Mucosa of rectum (tissue), 2 donors: ENCODE data around the gene FAM83D.
A peak's percentile ranks its signal among the peaks of the same experiment; 100 is the strongest.

ENCODE experiments used
- H3K27ac ChIP-seq, 2 donors: one replicate each; pipeline ENCODE4 v1.7.0; 2013; ENCODE audit warnings: inconsistent platforms in 2 of 2, low read depth in 2 of 2, low read length in 2 of 2
- H3K27me3 ChIP-seq, 2 donors: one replicate each; pipeline ENCODE4 v1.7.0; 2013; ENCODE audit warnings: low read length in 2 of 2; ENCODE audit not compliant: control insufficient read depth in 2 of 2, insufficient read depth in 2 of 2
- H3K36me3 ChIP-seq, 2 donors: one replicate each; pipeline ENCODE4 v1.7.0; 2013; ENCODE audit warnings: low read length in 2 of 2; ENCODE audit not compliant: control insufficient read depth in 2 of 2, insufficient read depth in 2 of 2
- H3K4me1 ChIP-seq, 2 donors: one replicate each; pipeline ENCODE4 v1.7.0; 2013; ENCODE audit warnings: low read length in 2 of 2, mild to moderate bottlenecking in 1 of 2; ENCODE audit not compliant: control insufficient read depth in 2 of 2, insufficient read depth in 2 of 2
- H3K4me3 ChIP-seq, 2 donors: one replicate each; pipeline ENCODE4 v1.7.0; 2013; ENCODE audit warnings: low read length in 2 of 2
- H3K9ac ChIP-seq, 2 donors: one replicate each; pipeline ENCODE4 v1.7.0; 2013; ENCODE audit warnings: low read length in 2 of 2, low read depth in 1 of 2, mild to moderate bottlenecking in 1 of 2
- H3K9me3 ChIP-seq, 2 donors: one replicate each; pipeline ENCODE4 v1.7.0; 2013; ENCODE audit warnings: low read length in 2 of 2; ENCODE audit not compliant: control insufficient read depth in 2 of 2
- donor health status: healthy.
- donor health status: Normal muscosa, but diverticular disease.

FAM83D gene

GRCh38 chr20:38962044-38962927 lies 36.1 kb downstream of the FAM83D start, which contains the start of gene DHX35:
Gene DHX35 (plus strand): TSS chr20:38962344. CDS start chr20:38962368, 24 bp downstream.
- Histone ChIP-seq H3K36me3 (peaks cover 0 to 5% of the 10 kb centered on the region in 2 donors), H3K27me3 (no peaks in the 10 kb centered on the region), H3K9me3 (no peaks in the 10 kb centered on the region), H3K4me3 (peak within 1 kb of the TSS; percentile 74 to 95), H3K9ac (peak within 1 kb of the TSS; percentile 81 to 93), H3K27ac (peak within 1 kb of the TSS; percentile 90 to 92), H3K4me1 (peaks cover 12 to 19% of the 10 kb centered on the region in 2 donors)

DNA sequence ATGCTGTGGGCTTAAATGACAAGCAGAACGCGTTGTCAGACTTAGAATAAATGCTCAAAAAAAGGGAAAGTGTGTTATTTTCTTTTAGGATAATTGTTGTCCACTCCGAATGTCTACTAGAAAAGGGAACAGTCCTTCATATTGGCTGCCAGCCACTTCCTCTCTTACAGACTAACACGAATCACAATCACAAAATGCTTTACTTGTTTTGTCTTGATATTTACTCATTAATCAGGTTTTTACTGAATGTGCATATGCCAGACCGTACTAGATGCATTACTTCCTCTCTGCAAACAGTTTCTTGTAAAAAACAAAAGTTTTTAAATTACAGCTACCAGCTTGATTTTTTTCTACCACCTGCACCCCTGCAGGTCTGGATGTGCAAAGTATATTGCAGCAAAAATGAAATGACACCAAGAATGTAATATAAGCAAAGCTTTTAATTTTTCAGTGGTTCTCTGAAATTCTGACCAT lies 36.7 kb downstream of the FAM83D start:
- Histone ChIP-seq H3K27me3 (no peaks in the 10 kb centered on the region), H3K4me1 (peaks cover 12 to 21% of the 10 kb centered on the region in 2 donors), H3K9me3 (no peaks in the 10 kb centered on the region), H3K27ac (peak overlapping the region; percentile 90 to 92), H3K36me3 (peaks cover 0 to 5% of the 10 kb centered on the region in 2 donors), H3K4me3 (peak overlapping the region; percentile 74 to 95), H3K9ac (peak overlapping the region; percentile 81 to 93)

- H3K9me3 ChIP-seq = no peaks in the 10 kb centered on the region
These were observed 37.5 kb downstream of the FAM83D start for GRCh38 chr20:38963745-38964144.

DNA sequence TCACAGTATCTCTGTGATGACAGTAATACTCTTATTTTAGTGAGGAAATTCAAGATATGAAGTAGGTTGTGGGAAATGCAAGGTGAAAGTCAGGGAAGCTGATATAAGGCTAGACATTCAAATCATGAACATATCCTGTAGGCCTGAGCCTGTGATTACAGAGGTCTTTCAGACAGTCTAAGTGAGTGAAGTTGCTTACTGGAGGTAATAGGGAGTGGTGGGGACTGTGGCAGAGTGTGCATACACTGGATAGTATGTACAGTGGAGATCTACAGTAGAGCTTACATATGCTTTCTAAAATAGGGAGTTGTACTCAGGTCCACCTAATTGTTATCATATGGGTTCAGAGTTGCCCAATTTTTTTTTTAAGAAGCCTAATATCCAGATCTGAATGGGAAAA lies 39.0 kb downstream of the FAM83D start:
- H3K4me3 ChIP-seq = no peak overlapping the region
- H3K9ac ChIP-seq = no peak overlapping the region
- peaks cover 16 to 40% of the 10 kb centered on the region in 2 donors for H3K4me1 ChIP-seq
- no peaks in the 10 kb centered on the region for H3K9me3 ChIP-seq
- H3K27me3 ChIP-seq = no peaks in the 10 kb centered on the region
- H3K36me3 ChIP-seq = peaks cover 0 to 8% of the 10 kb centered on the region in 2 donors
- no peak overlapping the region for H3K27ac ChIP-seq

More at GRCh38 chr20:38963745-38964144, 37.5 kb downstream of the FAM83D start:
- Histone ChIP-seq H3K4me1 (peaks cover 12 to 26% of the 10 kb centered on the region in 2 donors), H3K27me3 (no peaks in the 10 kb centered on the region), H3K9ac (no peak overlapping the region), H3K27ac (no peak overlapping the region), H3K4me3 (no peak overlapping the region), H3K36me3 (peaks cover 0 to 5% of the 10 kb centered on the region in 2 donors)

GRCh38 chr20:38968090-38968489 lies 41.9 kb downstream of the FAM83D start:
- Histone ChIP-seq H3K27me3 (no peaks in the 10 kb centered on the region), H3K9ac (no peak overlapping the region), H3K4me1 (peaks cover 5 to 36% of the 10 kb centered on the region in 2 donors), H3K36me3 (peaks cover 6 to 12% of the 10 kb centered on the region in 2 donors), H3K27ac (peak overlapping the region in 1 of 2 donors; percentile 6), H3K9me3 (no peaks in the 10 kb centered on the region), H3K4me3 (no peak overlapping the region)

GRCh38 chr20:38969708-38970107 lies 43.5 kb downstream of the FAM83D start:
- H3K4me1 ChIP-seq = peaks cover 4 to 35% of the 10 kb centered on the region in 2 donors
- peaks cover 9 to 12% of the 10 kb centered on the region in 2 donors for H3K36me3 ChIP-seq
- no peak overlapping the region for H3K4me3 ChIP-seq
- peak overlapping the region; percentile 57 to 81 for H3K27ac ChIP-seq
- no peak overlapping the region for H3K9ac ChIP-seq
- H3K9me3 ChIP-seq = no peaks in the 10 kb centered on the region
- no peaks in the 10 kb centered on the region for H3K27me3 ChIP-seq

- H3K27me3 ChIP-seq = no peaks in the 10 kb centered on the region
- H3K36me3 ChIP-seq = peaks cover 8 to 9% of the 10 kb centered on the region in 2 donors
- H3K27ac ChIP-seq = peak overlapping the region; percentile 57 to 81
- no peak overlapping the region for H3K4me3 ChIP-seq
- no peaks in the 10 kb centered on the region for H3K9me3 ChIP-seq
- peaks cover 4 to 35% of the 10 kb centered on the region in 2 donors for H3K4me1 ChIP-seq
- no peak overlapping the region for H3K9ac ChIP-seq
These were observed 44.1 kb downstream of the FAM83D start for GRCh38 chr20:38970302-38970701.

GRCh38 chr20:38973107-38973506 lies 46.9 kb downstream of the FAM83D start:
- Histone ChIP-seq H3K4me1 (peaks cover 4 to 21% of the 10 kb centered on the region in 2 donors), H3K4me3 (no peak overlapping the region), H3K27ac (no peak overlapping the region), H3K9ac (no peak overlapping the region), H3K27me3 (no peaks in the 10 kb centered on the region), H3K36me3 (peaks cover 7 to 9% of the 10 kb centered on the region in 2 donors), H3K9me3 (no peaks in the 10 kb centered on the region)

DNA sequence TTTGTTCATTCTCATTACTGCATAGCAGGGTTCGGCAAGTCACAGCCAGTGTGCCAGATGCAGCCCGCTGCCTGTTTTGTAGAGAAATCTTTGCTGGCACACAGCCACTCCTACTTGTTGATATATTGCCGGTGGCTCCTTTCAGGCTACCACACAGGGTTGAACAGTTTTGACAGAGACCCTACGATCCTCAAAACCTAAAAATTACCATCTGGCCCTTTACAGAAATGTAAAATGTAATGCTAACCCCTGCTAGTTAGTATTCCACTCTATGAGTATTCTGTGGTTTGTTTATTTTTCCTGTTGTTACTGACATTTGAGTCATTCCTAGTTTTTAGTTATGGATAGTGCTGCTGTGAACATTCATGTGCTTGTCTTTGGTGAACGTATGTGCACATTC lies 47.4 kb downstream of the FAM83D start:
- Histone ChIP-seq H3K36me3 (peaks cover 7 to 9% of the 10 kb centered on the region in 2 donors), H3K4me3 (no peak overlapping the region), H3K27ac (no peak overlapping the region), H3K9ac (no peak overlapping the region), H3K27me3 (no peaks in the 10 kb centered on the region), H3K9me3 (no peaks in the 10 kb centered on the region), H3K4me1 (peaks cover 4 to 17% of the 10 kb centered on the region in 2 donors)

- no peaks in the 10 kb centered on the region for H3K9me3 ChIP-seq
- no peak overlapping the region for H3K27ac ChIP-seq
- peaks cover 4 to 9% of the 10 kb centered on the region in 2 donors for H3K36me3 ChIP-seq
- H3K9ac ChIP-seq = no peak overlapping the region
- H3K4me3 ChIP-seq = no peak overlapping the region
- no peaks in the 10 kb centered on the region for H3K27me3 ChIP-seq
- H3K4me1 ChIP-seq = no peaks in the 10 kb centered on the region
These were observed 49.4 kb downstream of the FAM83D start for GRCh38 chr20:38975539-38976120.
